NCI-H524 treated with DMSO at 0.1 percent for 48 hours (cell line): ENCODE results near the gene PCSK2.

Experiments used
- DNase-seq: peaks from one replicate; lab custom pipeline; 2025; lab: John Stamatoyannopoulos, UW

PCSK2 gene

DNA sequence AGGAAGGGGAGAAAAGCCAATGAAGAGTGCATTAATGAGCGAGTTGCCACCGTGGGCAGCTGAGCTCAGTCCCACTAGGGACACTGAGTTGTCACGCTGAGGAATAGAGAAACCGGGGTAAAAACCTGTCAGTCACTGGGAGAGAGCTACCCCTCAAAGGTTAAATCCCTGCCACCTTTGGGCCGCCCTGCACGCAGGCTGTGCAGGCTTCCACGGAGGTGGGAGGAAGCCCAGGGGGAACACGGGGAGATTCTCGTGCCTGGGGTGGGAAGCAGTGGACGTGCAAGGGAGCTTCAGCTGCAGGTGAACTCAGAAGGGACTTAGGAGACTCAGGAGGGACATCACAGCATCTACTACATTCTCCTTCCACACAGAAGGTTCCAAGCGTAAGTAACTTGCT is 253.9 kb downstream of the PCSK2 start:
- DNase-seq, result no peak

DNA sequence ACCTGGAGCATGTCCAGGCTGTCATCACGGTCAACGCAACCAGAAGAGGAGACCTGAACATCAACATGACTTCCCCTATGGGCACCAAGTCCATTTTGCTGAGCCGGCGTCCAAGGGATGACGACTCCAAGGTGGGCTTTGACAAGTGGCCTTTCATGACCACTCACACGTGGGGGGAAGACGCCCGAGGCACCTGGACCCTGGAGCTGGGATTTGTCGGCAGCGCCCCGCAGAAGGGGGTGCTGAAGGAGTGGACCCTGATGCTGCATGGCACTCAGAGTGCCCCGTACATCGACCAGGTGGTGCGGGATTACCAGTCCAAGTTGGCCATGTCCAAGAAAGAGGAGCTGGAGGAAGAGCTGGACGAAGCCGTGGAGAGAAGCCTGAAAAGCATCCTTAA is 254.8 kb downstream of the PCSK2 start:
- no peak for DNase-seq

DNA sequence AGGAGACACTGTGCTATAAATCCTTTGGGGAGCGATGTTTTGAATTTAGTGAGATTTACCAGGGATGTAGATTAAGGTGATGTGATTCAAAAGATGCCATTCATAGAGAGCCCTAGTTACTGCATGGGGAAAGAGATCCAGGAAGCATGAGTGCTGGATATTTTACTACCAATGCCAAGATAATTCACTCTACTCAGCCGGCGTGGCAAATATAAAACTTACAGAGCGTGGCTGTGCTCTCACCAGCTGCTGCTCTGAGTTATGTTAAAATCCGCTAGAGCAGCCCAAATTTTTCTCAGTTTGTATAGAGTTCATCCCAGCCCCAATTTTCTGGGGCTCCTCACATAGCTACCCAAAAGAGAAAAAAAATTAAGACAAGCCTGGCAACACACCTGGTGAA is 255.7 kb downstream of the PCSK2 start:
- no peak for DNase-seq

DNA sequence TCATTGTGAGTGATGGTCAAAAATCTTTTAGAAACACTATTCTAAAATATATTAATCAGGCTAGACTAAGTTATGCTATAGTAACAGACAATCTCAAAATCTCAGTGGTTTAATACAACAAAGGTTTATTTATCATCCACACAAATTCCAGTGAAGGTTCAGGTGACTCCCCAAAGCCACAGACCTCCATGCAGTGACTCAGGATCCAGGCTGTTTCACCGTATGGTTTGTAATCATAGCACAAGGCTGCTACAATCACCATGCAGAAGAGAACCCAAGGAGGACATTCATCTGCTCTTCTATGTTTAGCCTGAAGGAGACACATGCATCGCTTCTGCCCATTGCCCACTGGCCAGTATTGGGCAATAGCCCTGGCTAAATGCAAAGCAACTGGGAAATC is 258.2 kb downstream of the PCSK2 start:
- no peak for DNase-seq

DNA sequence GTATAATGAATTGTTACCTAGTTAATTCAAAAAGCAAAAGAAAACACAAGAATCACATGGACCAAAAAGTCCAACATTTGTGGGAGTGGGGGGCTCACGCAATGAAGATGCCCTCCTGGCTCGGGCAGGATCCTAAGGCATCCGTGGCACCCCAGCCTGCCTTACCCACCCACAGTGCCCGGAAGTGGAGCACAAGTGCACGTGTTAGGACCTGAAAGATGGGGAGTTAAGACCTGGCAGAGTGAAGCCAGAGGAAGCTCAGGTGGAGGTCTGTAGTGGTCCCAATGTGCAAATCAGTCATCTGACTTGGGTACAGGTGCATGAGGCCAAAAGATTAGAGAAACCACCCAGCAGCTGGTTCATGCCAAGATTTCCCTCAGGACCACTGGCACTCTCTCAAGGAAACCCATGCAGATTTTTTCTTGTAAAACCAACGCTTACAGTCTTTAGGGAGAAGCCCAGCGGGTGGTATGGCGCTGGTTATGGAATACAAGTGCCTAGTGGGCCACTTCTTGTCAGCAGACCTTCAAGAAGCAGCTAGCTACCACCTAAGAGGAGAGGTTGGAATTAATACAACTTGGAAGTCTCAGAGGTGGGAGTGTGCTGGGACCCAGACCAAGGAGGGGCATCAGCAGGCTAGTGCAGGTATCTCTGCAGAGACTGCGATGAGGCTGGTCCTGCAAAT is 262.2 kb downstream of the PCSK2 start:
- DNase-seq, result no peak

DNA sequence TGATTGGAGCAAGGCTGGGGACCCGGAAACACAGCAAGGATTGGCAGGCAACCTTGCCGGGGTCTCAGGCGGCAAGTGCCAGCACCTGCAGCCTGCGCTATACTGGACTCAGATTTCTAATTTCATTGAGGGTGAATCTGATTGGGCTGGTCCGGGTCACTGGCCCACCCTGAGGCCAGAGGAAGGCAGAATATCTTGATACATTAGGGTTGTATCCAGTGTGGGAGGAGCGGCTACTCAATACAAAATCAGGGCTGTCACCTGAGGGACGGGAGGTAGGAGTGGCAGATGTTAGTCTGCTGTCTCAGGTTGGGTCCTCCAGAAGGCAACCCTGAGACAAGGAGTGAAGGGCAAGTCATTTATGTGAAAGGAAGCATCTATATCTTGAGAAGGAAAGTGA is 263.7 kb downstream of the PCSK2 start:
- DNase-seq, result no peak

DNA sequence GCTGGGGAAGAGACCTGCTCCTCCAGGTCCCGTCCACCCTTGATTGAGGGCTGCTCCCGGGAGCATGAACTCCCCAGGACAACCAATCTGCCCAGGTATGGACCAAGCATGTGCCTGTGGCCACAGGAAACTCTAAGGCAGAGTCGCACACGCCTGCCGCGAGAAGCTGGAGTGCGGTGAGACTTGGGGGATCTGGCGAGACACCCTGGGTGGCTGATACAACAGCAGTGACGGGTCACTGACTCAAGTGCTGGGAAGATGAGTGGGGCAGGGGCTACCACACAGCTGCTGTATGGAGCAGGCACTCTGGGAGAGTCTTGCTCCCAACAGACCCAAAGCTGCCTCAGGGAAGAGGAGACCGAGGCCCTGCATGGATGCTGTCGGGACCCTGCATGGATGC is 264.2 kb downstream of the PCSK2 start:
- DNase-seq, result no peak

DNA sequence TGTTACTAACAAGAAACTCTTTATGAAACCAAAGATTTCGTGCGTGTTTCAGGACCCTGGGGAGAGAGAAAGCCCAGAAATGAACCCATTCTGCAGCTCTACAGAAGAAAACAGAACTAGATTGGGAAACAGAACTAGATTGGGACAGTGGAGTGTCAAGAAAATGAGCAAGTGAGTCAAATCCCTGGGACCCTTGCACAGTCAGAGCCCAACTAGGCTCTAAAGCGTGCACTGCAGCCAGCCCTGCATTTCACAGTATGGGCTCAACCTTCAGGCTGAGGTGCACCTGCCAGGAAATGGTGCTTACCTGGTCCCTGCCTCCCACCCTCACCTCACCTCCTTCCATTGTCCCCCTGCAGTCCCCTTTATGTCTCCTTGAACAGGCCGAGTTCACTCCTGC is 264.6 kb downstream of the PCSK2 start:
- no peak for DNase-seq

DNA sequence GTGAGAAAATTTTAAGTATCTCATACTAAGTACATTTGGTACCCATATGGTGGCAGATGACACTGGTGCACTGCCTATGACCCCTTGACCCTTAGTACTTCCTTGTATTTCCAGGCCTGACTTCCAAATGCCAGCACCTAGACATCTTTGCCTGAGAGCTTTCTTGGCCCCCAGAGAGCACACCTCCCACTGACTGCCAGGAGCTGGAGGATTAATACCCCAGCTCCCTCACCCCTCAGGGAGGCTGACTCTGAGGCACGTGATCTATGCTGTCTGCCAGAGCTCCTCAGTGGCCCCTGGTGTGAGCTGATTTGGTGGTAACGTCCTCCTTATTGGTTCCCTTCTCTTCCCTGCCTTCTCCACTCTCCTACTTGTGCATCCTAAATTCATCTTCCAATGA is 266.3 kb downstream of the PCSK2 start:
- no peak for DNase-seq

DNA sequence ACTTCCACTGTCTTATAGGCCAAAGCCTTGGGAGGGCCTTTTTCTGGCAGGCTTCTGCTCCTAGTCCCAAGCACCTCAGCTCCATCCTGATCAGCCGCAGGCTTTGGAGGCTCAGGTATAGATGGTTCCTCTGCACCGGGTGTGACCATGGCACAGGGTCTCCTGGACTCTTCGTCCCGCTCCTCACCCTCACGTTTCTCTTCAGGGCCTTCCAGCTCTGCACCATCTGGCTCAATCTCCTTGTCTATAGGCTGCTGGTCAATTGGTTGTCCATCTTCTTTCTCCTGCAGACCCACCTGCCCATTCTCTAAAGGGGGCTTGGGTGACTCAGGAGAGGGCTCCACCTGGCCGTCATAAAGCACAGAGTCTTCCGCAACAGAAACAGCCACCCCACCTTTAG is 267.4 kb downstream of the PCSK2 start:
- DNase-seq, result no peak

DNA sequence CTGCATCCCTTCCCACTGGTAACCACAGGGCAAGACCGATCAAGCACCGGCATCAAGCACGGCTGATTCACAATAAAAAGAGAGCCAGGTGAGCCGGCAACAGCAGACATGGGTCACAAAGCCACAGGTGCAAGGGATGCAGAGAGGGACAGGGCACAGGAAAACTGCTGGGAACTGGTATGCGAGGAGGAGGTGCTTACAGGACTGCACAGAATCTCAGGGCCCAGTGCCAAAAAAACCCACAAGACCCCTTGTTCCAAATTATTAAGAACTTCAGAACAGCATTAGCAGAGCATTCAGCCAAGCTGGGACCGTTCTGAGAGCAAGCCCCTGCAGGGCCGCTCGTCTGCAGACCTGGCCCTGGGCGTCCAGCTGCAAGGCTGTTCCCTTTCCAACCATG is 269.0 kb downstream of the PCSK2 start:
- no peak for DNase-seq

DNA sequence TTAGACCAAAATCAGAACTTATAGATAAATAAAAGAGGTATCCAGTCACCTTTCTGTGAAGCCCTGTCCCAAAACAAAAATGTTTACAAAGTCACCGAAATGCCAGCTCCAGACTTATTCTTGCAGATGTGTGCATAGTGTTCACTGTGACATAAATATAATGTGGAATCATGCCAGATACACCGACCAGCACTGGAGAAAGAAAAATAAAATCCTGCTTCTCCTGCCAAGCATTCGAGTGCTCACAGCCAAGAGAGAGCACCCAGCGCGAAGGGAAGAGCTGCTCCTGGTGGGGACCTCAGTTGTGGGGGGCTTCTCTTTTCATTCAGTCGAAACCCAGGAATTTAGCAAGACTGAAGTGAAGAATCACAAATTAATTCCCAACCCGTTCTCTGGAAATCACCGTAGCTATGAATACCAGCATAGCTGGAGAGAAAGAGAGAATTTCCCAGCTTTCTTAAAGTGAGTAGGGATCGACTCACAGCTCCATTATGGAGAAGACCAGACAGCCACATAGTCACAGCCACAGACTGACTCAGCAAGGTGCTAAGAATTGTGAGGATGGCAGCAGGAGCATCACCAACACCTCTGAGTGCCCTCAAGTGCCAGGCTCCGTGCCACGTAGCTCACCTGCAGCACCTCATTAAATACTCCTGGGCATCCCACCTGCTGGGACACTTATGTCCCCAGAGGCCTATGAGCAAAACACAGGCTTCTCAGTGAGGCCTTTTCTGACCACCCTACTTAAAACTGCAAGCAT is 271.2 kb downstream of the PCSK2 start:
- DNase-seq, result no peak

DNA sequence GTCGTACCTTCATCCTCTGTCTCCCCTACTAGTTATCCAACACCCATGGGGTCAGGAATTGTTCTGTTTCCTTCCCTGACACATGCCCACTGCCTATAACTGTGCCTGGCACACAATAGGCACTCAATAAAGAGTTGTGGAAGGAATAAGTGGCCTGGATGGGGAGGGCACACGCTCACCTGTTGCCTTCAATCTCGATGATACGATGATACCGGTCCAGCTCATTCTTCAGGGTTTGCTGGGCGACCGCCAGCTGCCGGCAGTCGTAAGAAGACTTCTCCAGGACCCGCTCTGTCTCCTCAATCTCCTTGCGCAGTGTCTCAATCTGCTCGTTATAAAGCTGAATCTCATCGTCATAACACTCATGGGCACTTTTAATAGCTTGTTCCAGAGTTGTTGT is 271.8 kb downstream of the PCSK2 start:
- DNase-seq, result no peak

DNA sequence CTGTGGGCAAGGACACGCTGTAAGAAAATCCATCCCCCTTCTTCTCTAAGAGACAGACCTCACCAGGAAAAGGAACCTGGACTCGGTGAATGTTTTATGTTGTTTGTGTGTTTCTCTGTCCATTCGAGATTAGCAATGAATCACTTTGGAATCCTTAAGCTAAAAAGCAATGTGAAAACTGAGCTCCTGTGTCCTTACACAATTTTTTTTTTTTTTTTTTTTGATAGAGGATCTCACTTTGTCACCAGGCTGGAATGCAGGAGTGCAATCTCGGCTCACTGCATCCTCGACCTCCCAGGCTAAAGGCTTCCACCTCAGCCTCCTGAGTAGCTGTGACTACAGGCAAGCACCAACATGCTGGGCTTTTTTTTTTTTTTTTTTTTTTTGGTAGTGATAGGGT is 272.2 kb downstream of the PCSK2 start:
- no peak for DNase-seq

DNA sequence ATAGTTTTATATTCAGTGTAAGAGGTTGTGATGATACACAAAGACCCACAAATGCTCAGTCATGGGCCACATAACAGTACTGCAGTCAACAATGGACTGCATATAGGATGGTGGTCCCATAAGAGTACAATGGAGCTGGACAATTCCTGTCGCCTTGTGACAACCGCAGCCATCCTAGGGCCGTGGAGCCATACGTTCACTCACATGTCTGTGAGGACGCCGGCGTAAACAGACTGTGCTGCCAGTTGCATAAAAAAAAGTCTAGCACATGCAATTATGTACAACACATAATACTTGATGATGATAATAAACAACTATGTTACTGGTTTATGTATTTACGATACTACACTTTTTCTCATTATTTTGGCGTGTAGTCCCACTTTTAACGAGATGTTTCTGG is 273.4 kb downstream of the PCSK2 start:
- DNase-seq, result no peak

DNA sequence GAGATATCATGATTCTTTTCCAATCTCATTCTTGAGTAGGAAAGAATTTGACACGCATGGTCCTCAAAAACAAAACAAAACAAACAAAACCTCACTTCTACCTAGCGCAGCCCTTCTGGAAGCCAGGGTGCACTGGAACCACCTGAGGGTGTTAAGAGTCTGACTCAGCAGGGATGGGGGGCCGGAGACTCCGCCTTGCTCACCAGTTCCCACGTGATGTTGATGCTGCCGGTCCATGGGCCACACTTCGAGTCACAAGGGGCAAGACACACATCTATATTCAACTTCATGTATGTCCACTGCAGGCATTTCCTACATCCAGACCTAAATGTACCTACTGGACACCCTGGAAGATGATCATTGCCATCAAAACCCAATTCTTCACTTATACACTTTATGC is 274.0 kb downstream of the PCSK2 start:
- DNase-seq, result no peak

DNA sequence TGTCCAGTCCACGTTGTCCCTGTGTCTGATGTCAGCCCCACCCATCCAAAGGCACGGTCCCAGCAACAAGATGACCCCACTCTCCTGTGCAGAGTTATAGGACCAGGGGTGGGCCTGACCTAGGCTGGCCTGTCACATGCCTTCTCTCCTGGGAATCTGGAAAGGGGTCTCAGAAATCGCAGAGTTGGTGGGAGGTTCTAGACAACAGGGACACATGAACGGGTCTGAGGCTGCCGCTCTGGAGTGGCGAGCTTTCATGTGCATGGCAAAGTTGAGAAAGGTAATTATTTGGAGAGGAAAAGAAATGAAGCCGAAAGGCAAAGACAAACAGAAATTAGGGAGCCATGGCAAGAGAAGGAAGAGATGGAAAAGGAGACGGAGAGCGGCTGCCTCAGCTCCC is 274.9 kb downstream of the PCSK2 start:
- no peak for DNase-seq

DNA sequence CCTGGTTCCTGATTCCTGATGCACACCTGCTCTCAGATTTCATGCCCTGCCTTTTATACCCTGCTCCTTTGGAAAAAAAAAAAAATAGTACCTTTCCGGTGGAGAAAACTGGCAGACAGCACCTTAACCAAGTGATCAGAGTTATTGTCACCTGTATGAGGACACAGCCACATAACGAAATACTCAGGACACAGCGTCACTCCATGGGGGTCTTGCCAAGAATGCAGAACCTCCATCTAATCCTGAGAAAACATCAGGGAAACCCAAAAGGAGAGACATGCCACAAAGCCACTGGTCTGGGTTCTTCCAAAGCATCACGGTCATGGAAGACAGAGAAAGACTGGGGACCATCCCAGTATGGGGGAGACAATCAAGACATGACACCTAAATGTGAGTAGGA is 275.3 kb downstream of the PCSK2 start:
- no peak for DNase-seq

DNA sequence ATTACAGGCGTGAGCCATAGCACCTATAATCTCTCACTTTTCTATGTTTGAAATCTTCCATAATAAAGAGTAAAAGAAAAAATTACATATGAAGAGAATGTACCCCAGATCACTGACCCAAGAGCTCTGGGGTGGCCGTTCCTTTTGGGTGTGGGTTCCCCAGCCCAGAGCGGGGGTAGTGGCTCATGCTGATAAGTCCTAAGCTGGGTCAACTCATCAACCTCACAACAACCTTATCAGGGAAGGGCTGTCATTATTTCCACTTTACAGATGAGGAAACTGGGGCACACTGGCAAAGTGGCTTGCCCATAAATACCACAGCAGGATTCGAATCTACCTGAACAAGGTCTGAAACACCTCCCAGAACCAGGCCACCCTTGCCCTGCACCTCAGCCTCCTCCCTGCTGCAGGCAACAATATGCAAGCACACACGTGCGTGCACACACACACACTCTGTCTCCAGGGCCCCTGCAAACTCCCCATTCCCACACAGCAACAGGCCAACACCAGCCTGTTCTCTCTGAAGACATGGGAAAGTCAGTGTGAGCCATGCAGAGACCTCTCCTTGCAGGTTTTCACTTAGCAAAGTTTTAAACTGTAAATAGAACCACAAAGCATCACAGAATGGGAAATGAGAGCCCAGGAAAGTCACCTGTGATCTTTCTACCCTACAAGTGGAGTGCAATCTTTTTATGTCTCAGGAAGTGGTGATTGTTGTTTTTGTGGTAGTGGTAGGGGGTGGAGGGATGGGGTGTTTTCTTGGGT is 276.6 kb downstream of the PCSK2 start:
- no peak for DNase-seq

DNA sequence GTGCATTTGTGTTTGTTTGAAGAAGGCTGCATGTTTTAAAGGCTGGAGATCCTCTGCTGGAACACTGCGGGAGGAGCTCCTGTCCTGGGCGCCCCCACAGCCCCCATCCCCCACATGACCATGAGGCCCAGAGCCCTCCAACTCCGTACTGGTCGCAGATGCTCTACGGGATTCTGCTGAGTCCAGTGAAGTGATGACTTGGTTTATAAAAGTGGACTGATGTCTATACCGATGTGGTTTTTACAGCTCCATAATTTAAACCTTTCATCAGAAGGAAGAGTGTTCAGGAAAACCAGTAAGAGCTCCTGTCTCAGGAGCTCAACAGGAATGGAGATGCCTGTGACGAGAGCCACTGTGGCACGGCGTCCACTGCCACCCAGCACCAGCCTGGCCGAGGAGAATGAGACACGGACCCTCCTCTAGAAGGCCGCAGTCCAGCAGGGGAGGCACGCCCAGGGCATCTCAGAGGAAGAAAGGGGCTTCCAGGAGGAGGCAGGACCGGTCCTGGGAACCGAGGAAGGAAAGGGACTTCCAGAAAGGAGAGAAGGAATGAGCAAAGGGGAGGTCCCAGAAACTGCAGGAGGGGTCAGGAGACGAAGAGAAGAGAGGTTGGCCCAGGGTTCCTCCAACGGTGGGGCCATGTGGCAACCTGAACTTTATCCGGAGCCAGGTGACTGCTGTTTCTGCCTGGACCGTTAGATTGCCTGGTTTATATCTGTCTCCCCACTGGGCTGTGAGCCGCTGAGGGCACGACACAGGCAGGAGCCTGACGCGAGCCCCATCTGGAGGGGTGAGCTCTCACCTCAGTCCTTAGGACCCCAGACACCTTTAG is 277.4 kb downstream of the PCSK2 start:
- DNase-seq, result no peak

DNA sequence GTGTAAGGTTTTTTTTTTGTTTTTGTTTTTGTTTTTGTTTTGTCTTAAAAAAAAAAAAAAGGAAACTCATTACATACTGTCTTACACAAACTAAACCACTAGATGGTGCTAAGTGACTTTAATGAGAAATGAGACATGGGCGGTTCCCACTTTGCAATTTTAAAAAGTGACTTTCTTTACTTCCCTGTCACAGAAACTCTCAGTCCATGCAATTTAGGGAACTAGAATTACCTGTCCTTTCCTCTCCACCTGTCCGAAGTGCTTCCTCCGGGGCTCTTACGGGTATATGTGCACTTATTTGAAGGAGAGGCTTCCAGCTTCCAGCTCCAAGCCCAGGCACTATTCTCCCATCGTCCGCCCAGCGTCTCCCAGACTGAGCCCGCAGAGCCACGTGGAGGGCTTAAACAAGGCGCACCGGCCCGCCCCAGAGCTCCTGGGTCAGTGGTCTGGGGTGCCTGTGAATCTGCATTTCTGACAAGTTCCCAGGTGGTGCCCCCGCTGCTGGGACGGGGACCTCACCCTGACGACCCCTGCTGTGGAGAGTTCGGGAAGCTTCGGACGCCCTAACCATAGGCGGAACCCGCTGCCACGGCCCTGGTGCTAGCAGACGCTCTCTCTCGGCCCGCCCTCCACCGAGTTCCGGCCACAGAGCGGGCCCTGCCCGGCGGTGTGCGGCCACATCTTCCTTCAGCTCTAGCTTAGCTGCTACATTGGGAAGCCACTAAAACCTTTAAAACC is 278.2 kb downstream of the PCSK2 start:
- DNase-seq, result no peak
